ENCODE data around the gene ADORA3.

DNA sequence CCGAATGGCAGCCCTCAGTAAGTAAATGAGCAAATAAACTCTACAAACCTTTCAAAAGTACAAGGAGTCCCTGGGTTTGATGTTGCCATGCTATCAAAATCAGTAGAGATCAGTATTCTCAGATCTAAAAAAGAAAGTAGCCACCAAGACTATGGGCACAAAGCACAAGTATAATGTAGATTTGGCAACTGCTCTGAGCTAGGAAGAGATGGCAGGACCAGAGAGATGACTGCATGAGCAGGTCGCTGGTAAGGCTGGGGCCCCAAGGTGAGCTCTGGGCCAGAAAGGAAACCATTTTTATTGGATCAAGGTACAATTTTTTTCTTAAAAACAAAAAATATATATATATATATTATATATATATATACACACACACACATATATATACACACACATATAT, 3.1 kb upstream of the ADORA3 start:
- no peak for TF ChIP-seq ZNF274 (IDR thresholded peaks at IDR 0.05; ENCODE audit: low read depth, low read length)
- TF ChIP-seq YY1 (IDR thresholded peaks at IDR 0.05; ENCODE audit: insufficient read depth, insufficient read length), result no peak
- TF ChIP-seq SUZ12 (IDR thresholded peaks at IDR 0.05; ENCODE audit: extremely low read depth, insufficient read depth, insufficient read length), result no peak

Data from NT2/D1 (cell line).